GM10266 (cell line): ENCODE data around the gene ZIK1.

ENCODE experiments used
- DNase-seq: peaks from one replicate; pipeline ENCODE4 v3.0.0; 2012; ENCODE audit errors: extremely low spot score
- CTCF ChIP-seq: IDR thresholded peaks from 2 replicates; pipeline ENCODE4 v1.5.1; 2012; ENCODE audit warnings: mild to moderate bottlenecking, low read depth; ENCODE audit not compliant: control insufficient read depth, insufficient read depth; ENCODE audit errors: missing control alignments

The ZIK1 gene

DNA sequence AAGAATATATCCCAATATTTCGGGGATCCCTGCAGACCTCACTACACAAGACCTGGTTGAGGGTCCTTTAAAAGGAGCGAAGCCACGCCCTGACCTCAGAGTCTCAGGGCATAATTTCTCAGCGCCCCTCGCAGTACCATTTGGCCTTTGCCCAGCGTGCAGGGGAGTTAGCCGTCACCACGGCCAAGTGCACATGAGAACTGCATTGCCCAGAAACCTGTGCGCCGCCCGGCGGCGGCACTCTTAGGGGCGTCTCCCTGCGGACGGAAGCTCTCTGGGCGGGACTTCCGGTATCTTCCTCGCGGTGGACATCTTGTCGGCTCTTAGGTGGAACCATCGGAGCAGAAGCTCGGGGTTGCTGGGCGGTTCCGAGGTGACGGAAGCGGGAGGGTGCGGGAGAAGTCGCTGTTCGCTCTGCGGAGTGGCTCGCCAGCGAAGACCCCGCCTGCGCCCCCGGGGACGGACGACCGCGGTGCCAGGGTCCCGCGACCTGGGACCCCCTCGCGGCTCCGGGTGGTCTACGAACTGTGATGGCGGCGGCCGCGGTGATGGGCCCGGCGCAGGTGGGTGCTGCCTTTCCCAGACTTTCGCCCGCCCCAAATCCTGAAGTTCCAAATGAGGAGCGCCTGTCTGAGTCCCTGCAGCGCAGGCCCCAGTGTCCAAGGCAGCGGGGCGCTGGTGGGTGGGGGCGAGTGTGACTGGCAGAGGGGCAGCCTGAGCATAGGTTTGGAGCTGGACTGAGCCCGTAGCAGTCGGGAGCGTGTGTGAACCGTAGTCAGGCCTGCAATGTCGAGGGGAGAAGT is 30.2 kb downstream of the ZIK1 start, which contains the start of gene ZNF134:
ZNF134 (plus strand) TSS at position 302 of the 803 bp plus-strand sequence. CDS start 5,227 bp downstream, outside the sequence.
- peak; percentile 93 for DNase-seq
- TF ChIP-seq CTCF = no peak

GRCh38 chr19:57615346-57615745 is 31.4 kb downstream of the ZIK1 start:
- no peak for DNase-seq

GRCh38 chr19:57620673-57621348 is 36.9 kb downstream of the ZIK1 start:
- no peak for TF ChIP-seq CTCF
- DNase-seq = no peak

More at GRCh38 chr19:57615346-57615745, 31.4 kb downstream of the ZIK1 start:
- TF ChIP-seq CTCF = no peak

- no peak for DNase-seq
- no peak for TF ChIP-seq CTCF
These were observed 39.1 kb downstream of the ZIK1 start for GRCh38 chr19:57623091-57623490.

DNA sequence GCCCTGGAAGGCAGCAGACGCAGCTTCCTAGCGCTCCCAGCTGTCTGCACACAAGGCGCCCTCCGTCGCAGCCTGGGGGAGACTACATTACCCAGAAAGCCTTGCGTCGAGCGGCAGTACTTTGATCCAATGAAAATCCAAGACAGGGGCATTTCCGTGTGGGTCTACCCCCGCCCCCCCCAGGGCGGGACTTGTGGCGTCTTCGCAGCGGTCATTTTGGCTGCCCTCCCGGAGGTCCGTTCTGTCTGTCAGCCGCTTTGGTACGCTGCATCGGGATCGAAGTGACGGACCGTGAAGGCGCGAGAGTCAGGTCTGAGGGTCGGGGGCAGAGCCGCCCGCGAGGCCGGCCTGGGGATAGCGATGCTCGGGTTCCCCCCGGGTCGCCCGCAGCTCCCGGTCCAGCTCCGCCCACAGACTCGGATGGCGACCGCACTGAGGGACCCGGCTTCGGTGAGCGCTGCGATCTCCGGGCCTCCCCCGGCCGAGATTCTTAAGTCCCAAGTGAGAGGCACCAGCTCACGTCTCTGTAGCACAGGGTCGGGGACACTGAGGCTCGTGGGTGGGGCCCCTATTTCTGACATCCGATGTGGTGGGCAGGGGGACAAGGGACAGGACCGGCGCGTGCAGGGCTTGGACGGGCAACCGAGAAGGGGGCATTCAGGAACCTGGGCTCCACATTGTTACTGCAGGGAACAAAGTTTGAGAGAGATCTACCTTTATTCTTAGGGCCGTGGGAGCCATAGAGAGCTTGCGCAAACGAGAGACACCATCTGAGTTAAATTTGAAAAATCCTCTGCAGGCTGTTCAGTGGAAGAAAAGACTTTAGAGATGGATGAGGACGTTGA is 49.3 kb downstream of the ZIK1 start, which contains the start of gene ZNF211:
ZNF211 (plus strand) TSS at position 182 of the 845 bp plus-strand sequence; CDS start at position 361, 179 bp downstream.
- no peak for TF ChIP-seq CTCF
- peak; percentile 93 for DNase-seq

GRCh38 chr19:57633832-57634131 is 49.8 kb downstream of the ZIK1 start:
- TF ChIP-seq CTCF = no peak
- no peak for DNase-seq
